ENCODE data around the gene EIF2A. TPM values are rescaled to one million over a fixed set of nuclear protein-coding genes. Genes with fewer than 3 reads are reported as not detected.

EIF2A gene
- polyA plus RNA-seq, 1 of the 3 experiments (the other 2 are of a cell fraction): 67.0 TPM

DNA sequence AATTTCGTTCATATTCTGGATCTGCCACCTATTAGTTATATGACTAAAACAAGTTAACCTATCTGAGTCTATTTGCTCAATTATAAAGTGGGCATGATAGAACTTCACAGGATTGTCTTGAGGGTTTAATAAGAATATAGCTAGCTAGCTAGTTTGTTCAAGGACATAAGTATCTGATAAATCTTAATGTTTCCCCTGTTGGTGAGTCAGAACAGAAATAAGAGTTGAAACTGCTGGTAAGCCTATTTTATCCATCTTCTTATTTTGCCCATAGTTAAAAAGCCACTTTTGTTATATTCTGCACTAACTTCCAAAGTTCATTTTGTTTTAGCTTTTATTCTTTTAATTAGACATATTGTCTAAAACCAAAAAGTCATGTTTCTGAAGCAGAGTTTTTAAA lies 65.9 kb downstream of the EIF2A start:
- POLR2A ChIA-PET: no interaction called here
- no peak overlapping the region for H2AFZ ChIP-seq (ENCODE audit: low read depth)
- H3K4me2 ChIP-seq: no peak overlapping the region
- no peaks in the 10 kb centered on the region for H3K9me2 ChIP-seq
- TF ChIP-seq FOSL2 (IDR thresholded peaks at IDR 0.05; ENCODE audit: borderline replicate concordance, low read depth) (no peak), USF1 (IDR thresholded peaks at IDR 0.05; ENCODE audit: borderline replicate concordance, low read depth) (no peak), EZH2phosphoT487 (IDR thresholded peaks at IDR 0.05; ENCODE audit: borderline replicate concordance, low read depth) (no peak), TCF12 (IDR thresholded peaks at IDR 0.05) (no peak), GATA2 (CRISPR knock-in tag; IDR thresholded peaks at IDR 0.05) (no peak), GABPA (IDR thresholded peaks at IDR 0.05; ENCODE audit: low read depth) (no peak), FOXM1 (IDR thresholded peaks at IDR 0.05; ENCODE audit: low read depth) (no peak), FOXJ3 (CRISPR knock-in tag; IDR thresholded peaks at IDR 0.05) (no peak), EP300 (IDR thresholded peaks at IDR 0.05; ENCODE audit: borderline replicate concordance in 1 of 2, low read depth in 1 of 2, low read length in 1 of 2) (no peak), SMC3 (IDR thresholded peaks at IDR 0.05; ENCODE audit: low read depth, low read length) (no peak), RFX5 (IDR thresholded peaks at IDR 0.05; ENCODE audit: low read length) (no peak), POLR2AphosphoS5 (IDR thresholded peaks at IDR 0.05; ENCODE audit: low read depth, low read length) (no peak)
- TF ChIP-seq, protein P1, sequence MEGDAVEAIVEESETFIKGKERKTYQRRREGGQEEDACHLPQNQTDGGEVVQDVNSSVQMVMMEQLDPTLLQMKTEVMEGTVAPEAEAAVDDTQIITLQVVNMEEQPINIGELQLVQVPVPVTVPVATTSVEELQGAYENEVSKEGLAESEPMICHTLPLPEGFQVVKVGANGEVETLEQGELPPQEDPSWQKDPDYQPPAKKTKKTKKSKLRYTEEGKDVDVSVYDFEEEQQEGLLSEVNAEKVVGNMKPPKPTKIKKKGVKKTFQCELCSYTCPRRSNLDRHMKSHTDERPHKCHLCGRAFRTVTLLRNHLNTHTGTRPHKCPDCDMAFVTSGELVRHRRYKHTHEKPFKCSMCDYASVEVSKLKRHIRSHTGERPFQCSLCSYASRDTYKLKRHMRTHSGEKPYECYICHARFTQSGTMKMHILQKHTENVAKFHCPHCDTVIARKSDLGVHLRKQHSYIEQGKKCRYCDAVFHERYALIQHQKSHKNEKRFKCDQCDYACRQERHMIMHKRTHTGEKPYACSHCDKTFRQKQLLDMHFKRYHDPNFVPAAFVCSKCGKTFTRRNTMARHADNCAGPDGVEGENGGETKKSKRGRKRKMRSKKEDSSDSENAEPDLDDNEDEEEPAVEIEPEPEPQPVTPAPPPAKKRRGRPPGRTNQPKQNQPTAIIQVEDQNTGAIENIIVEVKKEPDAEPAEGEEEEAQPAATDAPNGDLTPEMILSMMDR (IDR thresholded peaks at IDR 0.05): no peak
- TF ChIP-seq, protein P2, sequence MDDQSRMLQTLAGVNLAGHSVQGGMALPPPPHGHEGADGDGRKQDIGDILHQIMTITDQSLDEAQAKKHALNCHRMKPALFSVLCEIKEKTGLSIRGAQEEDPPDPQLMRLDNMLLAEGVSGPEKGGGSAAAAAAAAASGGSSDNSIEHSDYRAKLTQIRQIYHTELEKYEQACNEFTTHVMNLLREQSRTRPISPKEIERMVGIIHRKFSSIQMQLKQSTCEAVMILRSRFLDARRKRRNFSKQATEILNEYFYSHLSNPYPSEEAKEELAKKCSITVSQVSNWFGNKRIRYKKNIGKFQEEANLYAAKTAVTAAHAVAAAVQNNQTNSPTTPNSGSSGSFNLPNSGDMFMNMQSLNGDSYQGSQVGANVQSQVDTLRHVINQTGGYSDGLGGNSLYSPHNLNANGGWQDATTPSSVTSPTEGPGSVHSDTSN (IDR thresholded peaks at IDR 0.05): no peak
- TF ChIP-seq, protein P3, sequence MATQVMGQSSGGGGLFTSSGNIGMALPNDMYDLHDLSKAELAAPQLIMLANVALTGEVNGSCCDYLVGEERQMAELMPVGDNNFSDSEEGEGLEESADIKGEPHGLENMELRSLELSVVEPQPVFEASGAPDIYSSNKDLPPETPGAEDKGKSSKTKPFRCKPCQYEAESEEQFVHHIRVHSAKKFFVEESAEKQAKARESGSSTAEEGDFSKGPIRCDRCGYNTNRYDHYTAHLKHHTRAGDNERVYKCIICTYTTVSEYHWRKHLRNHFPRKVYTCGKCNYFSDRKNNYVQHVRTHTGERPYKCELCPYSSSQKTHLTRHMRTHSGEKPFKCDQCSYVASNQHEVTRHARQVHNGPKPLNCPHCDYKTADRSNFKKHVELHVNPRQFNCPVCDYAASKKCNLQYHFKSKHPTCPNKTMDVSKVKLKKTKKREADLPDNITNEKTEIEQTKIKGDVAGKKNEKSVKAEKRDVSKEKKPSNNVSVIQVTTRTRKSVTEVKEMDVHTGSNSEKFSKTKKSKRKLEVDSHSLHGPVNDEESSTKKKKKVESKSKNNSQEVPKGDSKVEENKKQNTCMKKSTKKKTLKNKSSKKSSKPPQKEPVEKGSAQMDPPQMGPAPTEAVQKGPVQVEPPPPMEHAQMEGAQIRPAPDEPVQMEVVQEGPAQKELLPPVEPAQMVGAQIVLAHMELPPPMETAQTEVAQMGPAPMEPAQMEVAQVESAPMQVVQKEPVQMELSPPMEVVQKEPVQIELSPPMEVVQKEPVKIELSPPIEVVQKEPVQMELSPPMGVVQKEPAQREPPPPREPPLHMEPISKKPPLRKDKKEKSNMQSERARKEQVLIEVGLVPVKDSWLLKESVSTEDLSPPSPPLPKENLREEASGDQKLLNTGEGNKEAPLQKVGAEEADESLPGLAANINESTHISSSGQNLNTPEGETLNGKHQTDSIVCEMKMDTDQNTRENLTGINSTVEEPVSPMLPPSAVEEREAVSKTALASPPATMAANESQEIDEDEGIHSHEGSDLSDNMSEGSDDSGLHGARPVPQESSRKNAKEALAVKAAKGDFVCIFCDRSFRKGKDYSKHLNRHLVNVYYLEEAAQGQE (IDR thresholded peaks at IDR 0.05; ENCODE audit: low read depth, low read length): no peak
- CTCF ChIA-PET: interaction anchor here (1.0 kb wide), 1 partner anchor 19 kb away, joined by 3 read pairs; no protein-coding TSS in a partner anchor
- WGBS (ENCODE audit: low lambda C conversion rate): 92% methylated on average over 1 of the region's 1 CpG
- H3K4me1 ChIP-seq (ENCODE audit: control insufficient read depth in 1 of 2, insufficient read depth in 2 of 2, low read depth in 1 of 2, low read length in 1 of 2): peaks cover 0 to 11% of the 10 kb centered on the region in 2 experiments; a peak in 3 of 4 replicates
- H3K27me3 ChIP-seq (ENCODE audit: insufficient read depth): no peaks in the 10 kb centered on the region
- peaks cover 83% of the 10 kb centered on the region for H3K79me2 ChIP-seq (ENCODE audit: insufficient read depth)
- no peak overlapping the region for H3K27ac ChIP-seq (ENCODE audit: low read depth in 2 of 2, low read length in 1 of 2)
- H3K9ac ChIP-seq: no peak overlapping the region
- peaks cover 6% of the 10 kb centered on the region for H3F3A ChIP-seq (replicated peaks; ENCODE audit: insufficient read depth)
- DNase-seq: no peak
- no peaks in the 10 kb centered on the region for H3K9me3 ChIP-seq
- H3K4me3 ChIP-seq (ENCODE audit: low read depth in 2 of 2, low read length in 1 of 2): no peak overlapping the region
- H4K20me1 ChIP-seq (ENCODE audit: insufficient read depth): peaks cover 29% of the 10 kb centered on the region; the same call in 1 of the 2 replicates
- peaks cover 2 to 22% of the 10 kb centered on the region in 2 experiments for H3K36me3 ChIP-seq (replicated peaks in 1 of 2; ENCODE audit: control insufficient read depth in 1 of 2, insufficient read depth in 2 of 2, low read length in 1 of 2)

All from SK-N-SH (cell line).